ENCODE results near the gene TRIM32. TPM values are rescaled to one million over a fixed set of nuclear protein-coding genes. Genes with fewer than 3 reads are reported as not detected.

Gene TRIM32
- polyA plus RNA-seq, 3 donors, result 2.7 to 6.0 (median 4.0) TPM

GRCh38 chr9:116700882-116701865, 14.1 kb downstream of the TRIM32 start:
- WGBS, 3 donors, result 56 to 73% (median 72%) methylated on average over 2 of the region's 2 CpGs

GRCh38 chr9:116701940-116702642, 15.0 kb downstream of the TRIM32 start:
- no peak overlapping the region for H3K27ac ChIP-seq (ENCODE audit: low read depth, low read length)
- WGBS, 3 donors, result 64 to 88% (median 73%) methylated on average over 2 of the region's 2 CpGs

More at GRCh38 chr9:116700882-116701865, 14.1 kb downstream of the TRIM32 start:
- no peak overlapping the region for H3K27ac ChIP-seq (ENCODE audit: low read depth, low read length)

- WGBS, 3 donors, result 95 to 99% (median 97%) methylated on average over 3 of the region's 3 CpGs
- H3K27ac ChIP-seq (ENCODE audit: low read depth, low read length), result no peak overlapping the region
Measured at GRCh38 chr9:116703634-116704033, 16.5 kb downstream of the TRIM32 start.

GRCh38 chr9:116704470-116704869, 17.4 kb downstream of the TRIM32 start:
- no peak overlapping the region for H3K27ac ChIP-seq (ENCODE audit: low read depth, low read length)

GRCh38 chr9:116705531-116705930, 18.4 kb downstream of the TRIM32 start:
- H3K27ac ChIP-seq (ENCODE audit: low read depth, low read length), result no peak overlapping the region
- 38 to 81% (median 80%) methylated on average over 1 of the region's 1 CpG for WGBS, 3 donors

GRCh38 chr9:116706310-116707290, 19.5 kb downstream of the TRIM32 start:
- 89 to 92% (median 89%) methylated on average over 8 of the region's 8 CpGs for WGBS, 3 donors
- no peak overlapping the region for H3K27ac ChIP-seq (ENCODE audit: low read depth, low read length)

GRCh38 chr9:116712781-116713180, 25.7 kb downstream of the TRIM32 start:
- whole genome bisulfite sequencing, 3 donors, result 53 to 87% (median 80%) methylated on average over 3 of the region's 3 CpGs
- H3K27ac ChIP-seq (ENCODE audit: low read depth, low read length), result no peak overlapping the region

GRCh38 chr9:116713271-116713670, 26.2 kb downstream of the TRIM32 start:
- 64 to 83% (median 81%) methylated on average over 4 of the region's 4 CpGs for WGBS, 3 donors
- H3K27ac ChIP-seq (ENCODE audit: low read depth, low read length), result no peak overlapping the region

- H3K27ac ChIP-seq (ENCODE audit: low read depth, low read length), result no peak overlapping the region
- WGBS, 3 donors, result 94 to 95% (median 95%) methylated on average over 1 of the region's 1 CpG
Measured at GRCh38 chr9:116715751-116716150, 28.6 kb downstream of the TRIM32 start.

- no peak overlapping the region for H3K27ac ChIP-seq (ENCODE audit: low read depth, low read length)
Measured at GRCh38 chr9:116716438-116716837, 29.3 kb downstream of the TRIM32 start.

- no peak overlapping the region for H3K27ac ChIP-seq (ENCODE audit: low read depth, low read length)
- 35 to 77% (median 45%) methylated on average over 7 of the region's 7 CpGs for WGBS, 3 donors
Measured at GRCh38 chr9:116717150-116717549, 30.0 kb downstream of the TRIM32 start.

- WGBS, 3 donors, result 88 to 92% (median 88%) methylated on average over 4 of the region's 4 CpGs
- no peak overlapping the region for H3K27ac ChIP-seq (ENCODE audit: low read depth, low read length)
Measured at GRCh38 chr9:116718111-116718510, 31.0 kb downstream of the TRIM32 start.

GRCh38 chr9:116720111-116720510, 33.0 kb downstream of the TRIM32 start:
- 82 to 96% (median 89%) methylated on average over 2 of the region's 2 CpGs for WGBS, 3 donors
- H3K27ac ChIP-seq (ENCODE audit: low read depth, low read length), result no peak overlapping the region

GRCh38 chr9:116721411-116721810, 34.3 kb downstream of the TRIM32 start:
- WGBS, 3 donors, result 92 to 96% (median 93%) methylated on average over 3 of the region's 3 CpGs
- no peak overlapping the region for H3K27ac ChIP-seq (ENCODE audit: low read depth, low read length)

GRCh38 chr9:116721944-116722343, 34.8 kb downstream of the TRIM32 start:
- no peak overlapping the region for H3K27ac ChIP-seq (ENCODE audit: low read depth, low read length)
- 68 to 93% (median 85%) methylated on average over 2 of the region's 2 CpGs for WGBS, 3 donors

- 34 to 53% (median 43%) methylated on average over 3 of the region's 3 CpGs for WGBS, 3 donors
- H3K27ac ChIP-seq (ENCODE audit: low read depth, low read length), result no peak overlapping the region
Measured at GRCh38 chr9:116724123-116724522, 37.0 kb downstream of the TRIM32 start.

GRCh38 chr9:116726602-116727001, 39.5 kb downstream of the TRIM32 start:
- H3K27ac ChIP-seq (ENCODE audit: low read depth, low read length), result no peak overlapping the region

- H3K27ac ChIP-seq (ENCODE audit: low read depth, low read length), result no peak overlapping the region
- 76 to 79% (median 76%) methylated on average over 9 of the region's 9 CpGs for WGBS, 3 donors
Measured at GRCh38 chr9:116733010-116733641, 46.0 kb downstream of the TRIM32 start.
